ENCODE data around the gene KIF5B. TPM values are rescaled to one million over a fixed set of nuclear protein-coding genes. Genes with fewer than 3 reads are reported as not detected.

Gene KIF5B
- total and polyA plus RNA-seq, 10 of the 15 experiments (the other 5 are each of a cell fraction or from before 2014, with no cell fraction given): 14.7 to 47.4 (median 33.1) TPM

GRCh38 chr10:32023264-32023663 is 33.0 kb downstream of the KIF5B start (continued):
- TF ChIP-seq ETV6 (conservative IDR thresholded peaks at IDR 0.05 in 1 of 2, IDR thresholded peaks at IDR 0.05 in 1 of 2; ENCODE audit: borderline replicate concordance in 1 of 2, low read depth in 1 of 2): no peak
- no peak for TF ChIP-seq ESRRA (IDR thresholded peaks at IDR 0.05; ENCODE audit: low read length)
- peak; percentile 43; the same call in 1 of the 2 replicates for TF ChIP-seq RELB (IDR thresholded peaks at IDR 0.05; ENCODE audit: low read depth)
- no peak for TF ChIP-seq NBN (IDR thresholded peaks at IDR 0.05)
- no peak for TF ChIP-seq USF1 (IDR thresholded peaks at IDR 0.05; ENCODE audit: borderline replicate concordance, extremely low read length, insufficient read depth, low read depth, low read length)
- peak; percentile 84 for TF ChIP-seq BHLHE40 (IDR thresholded peaks at IDR 0.05; ENCODE audit: borderline replicate concordance in 1 of 2, low read depth in 2 of 2, low read length in 1 of 2)
- TF ChIP-seq SPI1 (IDR thresholded peaks at IDR 0.05; ENCODE audit: borderline replicate concordance, insufficient read depth, low read depth, low read length): peak; percentile 83
- no peak for TF ChIP-seq SMAD1 (IDR thresholded peaks at IDR 0.05; ENCODE audit: low read depth, partially characterized antibody)

- H3K27ac ChIP-seq (ENCODE audit: control insufficient read depth, insufficient read depth): no peak overlapping the region
- H4K20me1 ChIP-seq (ENCODE audit: control insufficient read depth, insufficient read depth): no peaks in the 10 kb centered on the region
- ChIA-PET SMC1A (ENCODE audit: uncharacterized antibody, unreplicated experiment) (no interaction called here), RAD21 (ENCODE audit: unreplicated experiment) (no interaction called here), POLR2A (no interaction called here), CTCF (interaction anchor here (1.8 kb wide), 1 partner anchor 155 kb away, joined by 6 read pairs; no protein-coding TSS in a partner anchor)
- H3K4me1 ChIP-seq (ENCODE audit: control insufficient read depth, insufficient read depth, low read length): no peaks in the 10 kb centered on the region
- in situ Hi-C loops (cut with MboI) (no loop called here), intact Hi-C loops (cut with micrococcal nuclease; ENCODE audit: unreplicated experiment) (no loop called here)
- 96% methylated on average over 11 of the region's 11 CpGs for WGBS (ENCODE audit: insufficient coverage, insufficient replicate concordance, low lambda C conversion rate, missing lambda C conversion rate)
- H3K4me3 ChIP-seq: no peak overlapping the region
- no peaks in the 10 kb centered on the region for H3K79me2 ChIP-seq (ENCODE audit: control insufficient read depth, insufficient read depth, low read length)
- BruUV-seq (replicated peaks): no TSS peak
- no peak overlapping the region for H3K9ac ChIP-seq (ENCODE audit: control insufficient read depth, insufficient read depth, low read length)
- peaks cover 4 to 41% of the 10 kb centered on the region in 2 experiments for H3K36me3 ChIP-seq (ENCODE audit: control insufficient read depth in 2 of 2, insufficient read depth in 2 of 2, low read length in 1 of 2)
- no peaks in the 10 kb centered on the region for H3K9me3 ChIP-seq (replicated peaks; ENCODE audit: control insufficient read depth, insufficient read depth, low read length)
- no peak overlapping the region for H3K4me2 ChIP-seq (ENCODE audit: control insufficient read depth, insufficient read depth)
- peak; percentile 7 for FAIRE-seq
- no peak for ATAC-seq
- DNase-seq (ENCODE audit: low read depth, low spot score): no peak
- no peak overlapping the region for H2AFZ ChIP-seq (ENCODE audit: control insufficient read depth, low read depth, low read length)
- H3K27me3 ChIP-seq (replicated peaks in 1 of 2; ENCODE audit: control insufficient read depth in 2 of 2, insufficient read depth in 2 of 2, low read length in 1 of 2): no peaks in the 10 kb centered on the region
- TF ChIP-seq ZNF217 (IDR thresholded peaks at IDR 0.05) (no peak), SKIL (IDR thresholded peaks at IDR 0.05; ENCODE audit: low read depth, poor library complexity, severe bottlenecking) (no peak), ZNF207 (IDR thresholded peaks at IDR 0.05; ENCODE audit: borderline replicate concordance) (no peak), NR2F1 (conservative IDR thresholded peaks at IDR 0.05) (no peak), CEBPZ (IDR thresholded peaks at IDR 0.05; ENCODE audit: low read depth, low read length) (no peak), EP300 (IDR thresholded peaks at IDR 0.05; ENCODE audit: borderline replicate concordance in 1 of 2, control insufficient read depth in 1 of 2, low read depth in 2 of 2, low read length in 2 of 2) (no peak)
Observed at GRCh38 chr10:32017044-32017443, 39.2 kb downstream of the KIF5B start.

Measured in GM12878 (cell line).